Stimulated activated CD4-positive, alpha-beta T cell treated with anti-CD3 and anti-CD28 coated beads, Interleukin-1b, Interleukin-23, amount 100 ng/mL, for 1 hour (primary cell): ENCODE data around the gene VPS13D.
"Not testable (repeated sequence)": the region's sequence is repeated elsewhere in the genome, so short reads cannot be mapped to it uniquely, and the experiment has no call there.

Experiments used
- DNase-seq, 2 donors: peaks; one replicate each; pipeline ENCODE4 v3.0.0-alpha.2; 2020; ENCODE audit warnings: low read depth in 2 of 2

VPS13D gene

DNA sequence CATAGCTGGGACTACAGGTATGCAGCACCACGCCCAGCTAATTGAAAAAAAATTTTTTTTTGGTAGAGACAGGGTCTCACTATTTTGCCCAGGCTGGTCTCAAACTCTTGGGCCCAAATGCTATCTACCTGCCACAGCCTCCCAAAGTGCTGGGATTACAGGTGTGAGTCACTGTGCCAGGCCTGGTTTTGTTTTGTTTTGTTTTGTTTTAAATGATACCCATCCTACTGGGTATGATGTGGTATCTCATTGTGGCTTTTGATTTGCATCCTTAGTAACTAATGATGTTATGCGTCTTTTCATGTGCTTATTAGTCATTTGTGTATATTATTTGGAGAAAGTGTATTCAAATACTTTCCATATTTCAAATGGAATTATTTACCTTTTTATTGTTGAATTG, 142.3 kb downstream of the VPS13D start:
- no peak for DNase-seq

- DNase-seq = no peak
These were observed 142.9 kb downstream of the VPS13D start for GRCh38 chr1:12372761-12373160.

DNA sequence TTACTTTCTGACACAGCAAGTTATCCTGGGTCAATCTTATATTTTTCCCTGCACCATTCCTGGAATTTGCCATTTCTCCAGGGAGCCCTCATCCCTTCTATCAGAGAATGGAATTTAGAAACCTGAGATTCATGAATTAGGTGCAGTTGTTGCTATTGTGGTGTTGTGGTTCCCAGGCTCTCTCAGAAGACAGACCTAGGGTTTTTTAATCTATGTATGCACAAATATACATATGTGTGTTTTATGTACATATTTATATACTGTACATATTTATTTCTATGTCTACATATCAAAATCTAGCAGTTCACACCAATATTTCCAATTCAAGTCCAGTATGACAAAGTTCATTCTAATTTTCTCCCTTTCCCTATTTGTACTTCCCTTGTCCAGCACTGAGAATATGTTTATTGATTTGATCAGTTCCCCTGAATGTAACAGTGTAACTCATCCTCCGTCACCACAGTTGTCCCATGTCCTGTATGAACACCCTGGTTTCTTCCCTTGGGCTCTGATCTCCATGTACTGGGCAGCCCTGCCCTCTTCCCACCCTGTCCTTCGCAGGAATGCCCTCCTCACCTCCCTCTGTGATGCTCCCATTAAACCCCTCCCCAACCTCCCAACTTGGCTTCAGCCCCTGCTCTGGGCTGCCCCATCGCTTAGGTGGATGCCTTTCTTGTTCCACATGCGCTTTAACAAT, 145.5 kb downstream of the VPS13D start:
- DNase-seq = no peak

- no peak for DNase-seq
These were observed 146.6 kb downstream of the VPS13D start for GRCh38 chr1:12376236-12377045.

DNA sequence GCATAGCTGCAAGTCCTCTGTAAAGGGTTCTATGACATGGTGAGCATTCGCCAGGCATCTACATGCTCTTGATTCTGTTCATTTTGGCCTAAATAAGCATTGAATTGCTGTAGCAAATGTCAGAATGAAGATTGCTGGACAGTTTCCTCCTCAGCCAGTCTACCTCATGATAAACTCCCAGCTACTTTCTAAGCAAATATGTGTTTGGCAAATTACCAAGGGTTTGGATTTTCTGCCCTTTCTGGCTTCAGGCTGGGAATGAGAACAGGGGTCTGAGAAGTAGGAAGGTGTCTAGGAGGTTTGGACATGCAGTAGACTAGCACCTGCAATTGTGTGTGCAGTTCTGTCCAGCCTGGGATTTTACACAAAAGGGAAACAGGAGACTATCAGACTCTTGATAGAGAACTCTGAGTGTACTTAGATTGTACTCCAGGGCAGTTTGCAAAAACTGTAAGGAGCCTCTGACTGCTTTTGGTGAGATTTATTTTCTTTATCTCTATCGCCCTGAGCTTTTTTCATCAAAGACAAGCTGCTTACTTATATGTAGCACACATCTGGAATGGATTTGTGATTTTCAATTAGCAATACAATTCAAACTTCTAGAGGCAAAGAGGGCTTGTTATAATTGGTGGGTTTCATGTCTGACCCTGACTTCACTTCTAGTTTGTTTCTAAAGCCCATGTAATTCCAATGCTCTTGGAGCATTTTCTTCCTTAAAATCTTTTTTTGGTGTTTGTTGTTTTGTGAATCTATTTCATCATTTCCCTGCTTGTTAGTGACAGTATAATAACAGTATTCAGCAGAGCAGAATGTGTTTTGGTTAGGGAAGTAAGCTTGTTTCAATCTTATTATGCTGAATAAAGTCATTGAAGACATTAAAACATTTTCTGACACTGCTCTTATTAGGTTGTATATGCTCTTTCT, 150.8 kb downstream of the VPS13D start:
- DNase-seq = no peak

DNA sequence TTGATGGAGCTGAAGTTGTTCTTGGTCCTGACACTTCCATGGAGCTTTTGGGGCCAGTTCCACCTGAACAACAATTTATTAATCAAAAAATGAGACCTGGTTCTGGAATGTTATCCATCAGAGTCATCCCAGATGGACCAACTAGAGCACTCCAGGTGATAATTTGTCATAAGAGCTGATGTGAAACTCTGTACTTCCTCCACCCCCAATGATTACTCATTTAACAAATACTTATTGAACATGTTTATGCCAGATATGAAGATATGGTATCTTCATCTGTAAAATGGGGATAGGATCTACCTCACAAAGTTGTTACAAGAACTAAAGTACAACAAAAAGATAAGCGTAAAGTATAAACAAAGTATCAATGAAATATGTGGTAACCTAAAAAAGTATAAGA, 153.2 kb downstream of the VPS13D start:
- DNase-seq = no peak

DNA sequence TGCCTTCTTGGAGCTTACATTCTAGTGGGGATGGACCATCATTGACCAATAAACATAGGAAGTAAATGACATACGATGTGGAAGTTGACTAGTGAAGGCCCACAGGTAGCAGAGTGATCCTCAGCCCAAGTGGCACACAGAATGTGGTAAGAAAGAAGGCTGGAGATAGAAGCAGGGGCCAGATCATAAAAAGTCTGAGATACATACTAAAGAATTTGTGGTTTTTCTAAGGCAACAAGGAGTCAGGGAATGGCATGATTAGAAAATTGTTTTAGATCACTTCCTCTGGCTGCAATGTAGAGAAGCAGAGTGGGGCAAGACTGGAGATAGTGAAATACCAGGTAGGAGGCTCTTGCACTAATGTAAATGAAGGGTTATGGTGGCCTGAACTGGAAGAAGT, 154.0 kb downstream of the VPS13D start:
- DNase-seq = no peak

GRCh38 chr1:12384836-12385456, 155.1 kb downstream of the VPS13D start:
- no peak for DNase-seq

DNA sequence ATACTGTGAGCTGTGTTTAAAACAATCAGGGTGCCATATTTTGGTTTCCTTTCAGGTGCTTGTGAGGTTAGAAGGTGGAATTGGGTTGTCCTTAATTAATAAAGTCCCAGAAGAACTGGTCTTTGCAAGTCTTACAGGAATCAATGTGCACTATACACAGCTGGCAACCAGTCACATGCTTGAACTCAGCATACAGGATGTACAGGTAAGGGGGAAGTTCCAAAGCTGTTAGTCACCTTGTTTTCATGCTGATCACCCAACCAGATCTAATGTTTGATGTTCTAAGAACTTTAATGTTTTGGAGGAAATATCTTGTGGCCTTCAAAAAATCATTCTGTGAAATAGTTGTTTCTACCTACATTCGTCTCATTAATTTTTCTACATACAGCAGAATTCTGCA, 156.3 kb downstream of the VPS13D start:
- DNase-seq = peak in 1 of 2 donors; percentile 3

GRCh38 chr1:12387641-12388040, 157.8 kb downstream of the VPS13D start:
- DNase-seq = no peak

DNA sequence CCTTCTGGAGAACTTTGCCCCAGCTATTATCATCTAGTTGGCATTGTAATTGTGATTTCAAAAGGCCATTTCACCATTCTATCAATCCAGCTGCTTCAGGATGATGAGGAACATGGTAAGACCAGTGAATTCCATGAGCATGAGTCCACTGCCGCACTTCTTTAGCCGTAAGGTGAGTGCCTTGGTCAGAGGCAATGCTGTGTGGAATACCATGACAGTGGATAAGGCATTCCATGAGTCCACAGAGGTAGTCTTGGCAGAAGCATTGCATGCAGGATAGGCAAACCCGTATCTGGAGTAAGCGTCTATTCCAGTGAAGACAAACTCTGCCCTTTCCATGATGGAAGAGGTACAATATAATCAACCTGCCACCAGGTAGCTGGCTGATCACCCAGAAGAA, 160.5 kb downstream of the VPS13D start:
- not testable (repeated sequence) for DNase-seq

- DNase-seq = no peak
These were observed 167.9 kb downstream of the VPS13D start for GRCh38 chr1:12397462-12398450.

GRCh38 chr1:12398479-12398878, 168.6 kb downstream of the VPS13D start:
- no peak for DNase-seq

- DNase-seq = no peak
These were observed 170.3 kb downstream of the VPS13D start for GRCh38 chr1:12400027-12400693.

DNA sequence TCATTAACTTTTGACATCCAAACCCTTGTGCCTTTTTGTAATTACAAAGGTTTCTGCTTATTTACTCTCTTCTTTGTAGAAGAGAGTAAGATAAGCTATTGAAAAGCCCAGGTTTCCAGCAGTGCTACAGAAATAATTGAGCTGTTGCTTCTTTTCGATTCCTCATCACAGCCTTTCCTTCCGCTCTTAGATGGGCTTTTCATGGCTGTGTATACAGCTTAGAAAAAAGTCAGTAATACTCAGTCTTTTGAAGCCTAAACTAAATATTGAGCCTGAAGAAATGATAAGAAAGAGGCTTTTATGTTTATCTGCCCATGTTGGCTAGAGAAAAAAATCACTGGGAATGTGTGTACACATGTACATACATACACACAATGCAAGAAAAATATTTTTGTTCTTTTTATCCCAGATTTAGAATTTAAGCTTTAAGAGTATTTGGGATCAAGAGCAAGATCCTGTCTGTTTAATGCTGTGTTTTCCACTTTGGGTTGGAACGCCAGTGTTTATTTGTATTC, 172.4 kb downstream of the VPS13D start:
- DNase-seq = no peak

- no peak for DNase-seq
These were observed 173.0 kb downstream of the VPS13D start for GRCh38 chr1:12402842-12403241.

DNA sequence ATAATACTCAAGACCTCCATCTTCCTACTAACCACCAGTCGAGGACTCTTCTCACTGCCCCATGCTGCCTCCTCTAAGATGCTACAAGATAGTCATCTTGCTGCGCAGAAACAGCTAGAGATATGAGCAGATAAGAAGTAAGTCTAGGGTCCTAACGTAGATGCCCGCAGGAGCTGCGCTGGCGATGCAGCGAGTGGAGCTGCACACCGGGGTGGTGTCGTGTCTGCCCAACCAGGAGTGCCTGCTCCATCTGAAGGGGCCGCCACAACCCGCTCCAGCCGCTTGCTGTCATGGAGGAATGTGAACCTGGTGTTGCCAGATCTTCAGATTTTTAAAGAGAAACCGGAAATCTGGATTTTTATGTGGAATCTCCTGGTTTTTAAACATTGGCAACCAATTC, 175.1 kb downstream of the VPS13D start:
- DNase-seq = no peak

- DNase-seq = no peak
These were observed 175.7 kb downstream of the VPS13D start for GRCh38 chr1:12405325-12406210.
